RWPE2 (cell line): Measurements from ENCODE around the gene FRA10AC1.

Experiments
- ATAC-seq: fragments of 200-7000 bp; cut with Tn5 transposase; 3 replicates; pipeline ENCODE4 v1.9.1; 2021; ENCODE audit warnings: low read depth
- DNase-seq: peaks from one replicate; pipeline ENCODE4 v3.0.0-alpha.2; 2020; ENCODE audit warnings: low spot score
- H3K27ac ChIP-seq: fragments of 450-650 bp; 2 replicates; pipeline ENCODE4 v1.5.1; 2017; ENCODE audit warnings: mild to moderate bottlenecking; ENCODE audit not compliant: poor library complexity, severe bottlenecking
- H3K27me3 ChIP-seq: fragments of 250-450 bp; sonication (Bioruptor Pico); 2 replicates; pipeline ENCODE4 v1.5.1; 2021; ENCODE audit warnings: mild to moderate bottlenecking, moderate library complexity; ENCODE audit not compliant: insufficient read depth, poor library complexity, severe bottlenecking
- H3K36me3 ChIP-seq: fragments of 250-450 bp; sonication (Bioruptor Pico); 2 replicates; pipeline ENCODE4 v1.5.1; 2020; ENCODE audit warnings: low read depth, mild to moderate bottlenecking, moderate library complexity
- H3K4me1 ChIP-seq: fragments of 250-450 bp; sonication (Bioruptor Pico); 2 replicates; pipeline ENCODE4 v1.5.1; 2021; ENCODE audit warnings: mild to moderate bottlenecking, moderate library complexity; ENCODE audit not compliant: insufficient read depth, poor library complexity, severe bottlenecking
- H3K4me3 ChIP-seq: fragments of 250-450 bp; sonication (Bioruptor Pico); 2 replicates; pipeline ENCODE4 v1.5.1; 2021; ENCODE audit warnings: mild to moderate bottlenecking, moderate library complexity; ENCODE audit not compliant: severe bottlenecking
- H3K9me3 ChIP-seq: fragments of 250-450 bp; sonication (Bioruptor Pico); 2 replicates; pipeline ENCODE4 v1.5.1; 2021; ENCODE audit warnings: mild to moderate bottlenecking, moderate library complexity; ENCODE audit not compliant: severe bottlenecking
- TF ChIP-seq, protein P1 (sequence below): fragments of 450-650 bp; IDR thresholded peaks from one replicate; pipeline ENCODE4 v1.5.1; 2017; ENCODE audit warnings: mild to moderate bottlenecking, moderate library complexity; ENCODE audit not compliant: poor library complexity, severe bottlenecking

Gene FRA10AC1

DNA sequence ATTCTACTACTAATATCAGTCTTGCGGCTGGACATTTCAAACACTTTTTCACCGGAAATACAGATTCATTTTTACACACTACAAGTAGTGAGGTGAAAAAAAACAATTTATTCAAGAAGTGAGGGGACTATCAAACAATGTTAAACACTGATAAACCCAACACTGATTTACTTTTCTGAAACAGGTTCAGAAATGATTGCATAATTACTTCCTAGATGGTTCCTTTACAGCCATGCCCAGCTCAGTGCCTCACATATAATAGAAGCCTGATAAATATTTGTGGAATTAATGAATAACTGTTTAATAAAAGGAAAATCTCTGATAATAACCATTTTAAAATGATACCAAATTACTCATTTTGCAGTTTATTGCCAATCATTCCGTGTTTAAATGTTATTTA is 34.6 kb downstream of the FRA10AC1 start:
- Histone ChIP-seq H3K27me3 (no peaks in the 10 kb centered on the region), H3K36me3 (peaks cover 60% of the 10 kb centered on the region), H3K9me3 (no peaks in the 10 kb centered on the region), H3K4me1 (no peaks in the 10 kb centered on the region), H3K4me3 (no peak overlapping the region), H3K27ac (no peak overlapping the region)
- no peak for ATAC-seq
- DNase-seq = no peak
- TF ChIP-seq, protein P1, sequence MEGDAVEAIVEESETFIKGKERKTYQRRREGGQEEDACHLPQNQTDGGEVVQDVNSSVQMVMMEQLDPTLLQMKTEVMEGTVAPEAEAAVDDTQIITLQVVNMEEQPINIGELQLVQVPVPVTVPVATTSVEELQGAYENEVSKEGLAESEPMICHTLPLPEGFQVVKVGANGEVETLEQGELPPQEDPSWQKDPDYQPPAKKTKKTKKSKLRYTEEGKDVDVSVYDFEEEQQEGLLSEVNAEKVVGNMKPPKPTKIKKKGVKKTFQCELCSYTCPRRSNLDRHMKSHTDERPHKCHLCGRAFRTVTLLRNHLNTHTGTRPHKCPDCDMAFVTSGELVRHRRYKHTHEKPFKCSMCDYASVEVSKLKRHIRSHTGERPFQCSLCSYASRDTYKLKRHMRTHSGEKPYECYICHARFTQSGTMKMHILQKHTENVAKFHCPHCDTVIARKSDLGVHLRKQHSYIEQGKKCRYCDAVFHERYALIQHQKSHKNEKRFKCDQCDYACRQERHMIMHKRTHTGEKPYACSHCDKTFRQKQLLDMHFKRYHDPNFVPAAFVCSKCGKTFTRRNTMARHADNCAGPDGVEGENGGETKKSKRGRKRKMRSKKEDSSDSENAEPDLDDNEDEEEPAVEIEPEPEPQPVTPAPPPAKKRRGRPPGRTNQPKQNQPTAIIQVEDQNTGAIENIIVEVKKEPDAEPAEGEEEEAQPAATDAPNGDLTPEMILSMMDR = no peak

DNA sequence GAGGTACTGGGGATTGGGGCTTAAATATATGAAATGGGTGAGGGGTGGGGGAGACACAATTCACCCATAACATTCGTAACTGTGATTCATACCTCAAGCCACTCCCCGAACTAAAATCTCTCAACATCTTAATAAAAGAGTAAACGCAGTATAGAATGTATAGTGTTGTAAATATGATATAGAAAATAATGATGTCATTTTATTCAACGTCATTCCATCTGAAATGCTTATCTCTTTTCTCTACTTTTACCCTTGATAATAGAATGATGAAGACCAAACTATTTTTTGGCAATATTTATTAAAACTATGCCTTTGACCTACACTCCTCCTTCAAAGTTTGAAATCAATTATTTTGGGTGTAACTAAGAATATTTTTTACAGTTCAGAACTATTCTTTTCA is 36.4 kb downstream of the FRA10AC1 start:
- DNase-seq (no peak), ATAC-seq (no peak)
- H3K27ac ChIP-seq = no peak overlapping the region
- no peaks in the 10 kb centered on the region for H3K9me3 ChIP-seq
- TF ChIP-seq, protein P1 = no peak
- no peaks in the 10 kb centered on the region for H3K4me1 ChIP-seq
- no peak overlapping the region for H3K4me3 ChIP-seq
- no peaks in the 10 kb centered on the region for H3K27me3 ChIP-seq
- peaks cover 55% of the 10 kb centered on the region for H3K36me3 ChIP-seq

DNA sequence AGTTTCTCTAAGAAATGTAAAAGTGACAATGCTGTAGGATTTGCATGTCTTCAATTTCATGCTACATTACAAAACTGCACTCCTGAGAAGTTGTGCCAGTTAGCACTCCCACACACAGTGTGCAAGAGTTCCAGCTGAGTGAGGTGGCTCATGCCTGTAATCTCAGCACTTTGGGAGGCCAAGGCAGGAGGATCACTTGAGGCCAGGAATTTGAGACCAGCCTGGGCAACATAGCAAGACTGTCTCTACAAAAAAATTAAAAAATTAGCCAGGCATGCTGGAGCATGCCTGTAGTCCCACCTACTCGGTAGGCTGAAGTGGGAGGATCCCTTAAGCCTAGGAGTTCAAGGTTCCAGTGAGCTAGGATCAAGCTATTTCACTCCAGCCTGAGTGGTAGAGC is 44.6 kb downstream of the FRA10AC1 start:
- Histone ChIP-seq H3K27me3 (no peaks in the 10 kb centered on the region), H3K9me3 (no peaks in the 10 kb centered on the region), H3K4me1 (peaks cover 7% of the 10 kb centered on the region), H3K4me3 (no peak overlapping the region), H3K27ac (no peak overlapping the region), H3K36me3 (no peaks in the 10 kb centered on the region)
- ATAC-seq (no peak), DNase-seq (no peak)
- TF ChIP-seq, protein P1 = no peak

DNA sequence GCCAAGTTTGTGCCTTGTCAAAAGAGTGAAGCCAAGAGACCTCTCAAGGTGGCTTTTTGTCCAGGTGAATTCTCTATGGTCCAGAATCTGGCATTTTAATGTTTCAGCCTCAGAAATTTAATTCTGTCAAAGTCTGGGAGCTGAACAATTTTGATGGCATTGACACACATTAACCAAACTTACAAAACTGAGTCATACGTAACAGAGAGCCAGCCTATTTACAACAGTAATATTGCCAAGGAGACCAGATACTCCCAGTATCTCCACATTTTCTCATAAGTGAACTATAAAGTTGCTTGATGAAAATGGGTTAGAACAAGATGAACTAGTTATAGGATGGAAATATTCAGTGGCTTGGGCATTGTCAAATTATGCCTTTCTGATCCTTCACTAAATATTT is 46.2 kb downstream of the FRA10AC1 start:
- H3K9me3 ChIP-seq = no peaks in the 10 kb centered on the region
- ATAC-seq = no peak
- DNase-seq = no peak
- H3K4me1 ChIP-seq = peaks cover 13% of the 10 kb centered on the region
- no peaks in the 10 kb centered on the region for H3K27me3 ChIP-seq
- TF ChIP-seq, protein P1 = no peak
- no peak overlapping the region for H3K4me3 ChIP-seq
- H3K36me3 ChIP-seq = no peaks in the 10 kb centered on the region
- H3K27ac ChIP-seq = no peak overlapping the region

DNA sequence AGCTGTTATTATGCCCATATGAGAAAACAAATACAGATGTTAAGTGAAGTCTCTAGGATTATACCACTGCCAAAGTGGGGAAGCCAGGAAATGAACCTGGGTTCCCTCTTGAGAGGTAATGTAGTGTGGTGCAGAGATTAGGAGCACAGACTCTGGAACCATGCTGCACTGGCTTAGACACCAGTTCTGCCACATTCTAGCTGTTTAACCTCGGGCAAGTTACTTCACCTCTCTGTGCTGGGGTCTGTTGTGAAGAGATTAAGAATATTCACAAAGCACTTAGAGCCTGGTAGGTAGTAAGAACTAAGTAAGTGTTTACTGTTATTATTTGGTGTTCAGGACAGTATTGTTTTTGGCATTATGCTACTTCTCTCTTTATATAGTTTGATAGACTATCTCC is 48.2 kb downstream of the FRA10AC1 start:
- no peaks in the 10 kb centered on the region for H3K27me3 ChIP-seq
- H3K4me3 ChIP-seq = no peak overlapping the region
- no peak overlapping the region for H3K27ac ChIP-seq
- no peak for DNase-seq
- no peak for ATAC-seq
- no peaks in the 10 kb centered on the region for H3K36me3 ChIP-seq
- H3K4me1 ChIP-seq = peaks cover 13% of the 10 kb centered on the region
- TF ChIP-seq, protein P1 = no peak
- no peaks in the 10 kb centered on the region for H3K9me3 ChIP-seq
